ENCODE data around the gene ANAPC2.

DNA sequence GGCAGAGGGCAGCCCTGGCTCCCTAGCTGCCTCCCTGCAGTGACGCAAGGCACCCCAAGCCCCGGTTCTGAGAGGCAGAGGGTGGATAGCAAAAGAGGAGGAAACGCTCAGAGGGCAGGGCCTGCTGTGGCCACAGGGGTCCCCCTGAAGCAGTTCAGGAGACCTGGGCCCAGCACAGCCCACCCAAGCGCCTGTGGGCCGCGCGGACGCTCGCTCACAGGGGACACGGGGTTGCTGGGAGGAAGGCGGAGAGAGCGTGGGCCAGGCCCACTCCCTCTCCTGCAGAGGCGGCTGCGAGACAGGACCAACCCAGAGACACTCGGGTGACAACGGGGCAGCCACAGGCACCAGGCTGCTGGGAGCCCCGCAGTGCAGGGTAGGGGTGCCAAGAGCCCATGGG is 8.6 kb downstream of the ANAPC2 start:
- TF ChIP-seq POLR2A (IDR thresholded peaks at IDR 0.05), result no peak
- TF ChIP-seq, protein P1, sequence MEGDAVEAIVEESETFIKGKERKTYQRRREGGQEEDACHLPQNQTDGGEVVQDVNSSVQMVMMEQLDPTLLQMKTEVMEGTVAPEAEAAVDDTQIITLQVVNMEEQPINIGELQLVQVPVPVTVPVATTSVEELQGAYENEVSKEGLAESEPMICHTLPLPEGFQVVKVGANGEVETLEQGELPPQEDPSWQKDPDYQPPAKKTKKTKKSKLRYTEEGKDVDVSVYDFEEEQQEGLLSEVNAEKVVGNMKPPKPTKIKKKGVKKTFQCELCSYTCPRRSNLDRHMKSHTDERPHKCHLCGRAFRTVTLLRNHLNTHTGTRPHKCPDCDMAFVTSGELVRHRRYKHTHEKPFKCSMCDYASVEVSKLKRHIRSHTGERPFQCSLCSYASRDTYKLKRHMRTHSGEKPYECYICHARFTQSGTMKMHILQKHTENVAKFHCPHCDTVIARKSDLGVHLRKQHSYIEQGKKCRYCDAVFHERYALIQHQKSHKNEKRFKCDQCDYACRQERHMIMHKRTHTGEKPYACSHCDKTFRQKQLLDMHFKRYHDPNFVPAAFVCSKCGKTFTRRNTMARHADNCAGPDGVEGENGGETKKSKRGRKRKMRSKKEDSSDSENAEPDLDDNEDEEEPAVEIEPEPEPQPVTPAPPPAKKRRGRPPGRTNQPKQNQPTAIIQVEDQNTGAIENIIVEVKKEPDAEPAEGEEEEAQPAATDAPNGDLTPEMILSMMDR (IDR thresholded peaks at IDR 0.05 in 8 of 11, conservative IDR thresholded peaks at IDR 0.05 in 3 of 11), result no peak
- TF ChIP-seq POLR2AphosphoS5 (IDR thresholded peaks at IDR 0.05), result no peak

Measured in spleen (tissue), 7 donors.